ENCODE measurements around the gene MBD5.
"Not testable (repeated sequence)": the region's sequence is repeated elsewhere in the genome, so short reads cannot be mapped to it uniquely, and the experiment has no call there.

MBD5 gene

GRCh38 chr2:148021059-148021861 lies at the start of gene MBD5:
Gene MBD5 (plus strand): TSS chr2:148021091.
- DNase-seq (ENCODE audit: low read depth in 2 of 3, low spot score in 2 of 3): peak in 1 of 3 experiments; percentile 2

GRCh38 chr2:147976102-147976501 lies 44.8 kb upstream of the MBD5 start:
- no peak for DNase-seq (ENCODE audit: low read depth in 2 of 3, low spot score in 2 of 3)

DNA sequence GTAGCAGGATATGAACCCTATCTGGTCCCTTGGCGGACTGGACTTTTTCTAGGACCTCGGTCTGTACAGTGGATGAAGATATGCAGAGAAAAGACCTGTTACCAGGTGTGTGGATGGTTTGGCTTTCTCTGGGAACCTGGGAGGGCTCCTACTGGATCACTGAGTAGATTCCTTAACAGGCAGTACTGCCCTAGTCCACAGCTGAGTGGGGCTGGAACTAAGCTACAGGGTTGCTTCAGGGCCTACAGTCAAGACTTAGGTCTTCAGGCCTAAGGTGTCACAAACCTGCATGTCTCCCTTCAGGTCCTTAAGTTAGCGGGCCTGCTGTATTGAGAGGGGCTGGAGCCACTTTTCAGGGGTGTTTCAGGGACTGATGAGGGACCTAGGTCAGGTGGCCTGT lies 43.2 kb upstream of the MBD5 start:
- DNase-seq (ENCODE audit: low read depth in 2 of 3, low spot score in 2 of 3): no peak

- DNase-seq (ENCODE audit: low read depth in 2 of 3, low spot score in 2 of 3): no peak
Measured at GRCh38 chr2:147980940-147981528, 39.9 kb upstream of the MBD5 start.

DNA sequence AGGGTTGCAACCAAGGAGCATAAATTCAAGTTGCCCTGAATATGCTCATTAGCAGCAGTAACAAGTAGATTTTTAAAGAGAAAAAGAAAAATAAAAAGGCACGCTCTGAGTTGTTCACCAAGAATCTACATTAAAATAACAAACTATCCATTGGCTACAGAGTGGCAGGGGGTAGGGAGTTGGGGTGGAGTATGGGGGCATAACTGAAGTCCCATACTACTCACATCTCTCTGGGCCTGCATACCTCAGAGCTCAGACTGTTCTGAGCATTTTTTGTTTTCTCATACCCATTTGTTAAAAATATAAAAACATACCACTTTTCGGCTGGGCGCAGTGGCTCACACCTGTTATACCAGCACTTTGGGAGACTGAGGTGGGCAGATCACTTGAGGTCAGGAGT lies 31.8 kb upstream of the MBD5 start:
- no peak for DNase-seq (ENCODE audit: low read depth in 2 of 3, low spot score in 2 of 3)

DNA sequence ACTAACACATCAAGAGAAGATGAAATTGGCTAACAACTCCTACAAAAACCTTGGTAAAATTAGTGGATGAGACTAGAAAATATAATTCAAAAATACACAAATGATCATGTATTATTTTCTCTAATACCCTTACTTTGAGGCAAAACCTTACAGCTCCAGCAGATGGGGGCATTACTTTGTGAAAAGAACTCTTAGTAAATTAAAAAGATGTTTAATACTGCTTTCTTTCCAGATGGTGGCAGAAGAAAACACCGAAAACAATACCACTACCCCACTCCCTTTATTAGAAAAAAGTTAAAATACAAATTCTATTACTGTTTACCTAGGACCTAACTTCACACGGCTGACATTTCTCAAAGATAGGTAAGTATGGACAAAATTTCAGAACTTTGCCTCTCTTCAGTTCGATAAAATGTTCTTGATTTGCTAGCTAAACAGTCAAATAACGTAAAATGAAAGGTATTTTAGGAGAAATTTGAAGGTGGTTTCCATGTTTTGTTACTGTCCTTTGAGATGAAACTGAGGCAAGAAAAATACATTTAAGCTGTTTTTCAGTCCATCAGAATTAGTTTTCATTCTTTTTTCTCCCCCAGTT lies 31.0 kb upstream of the MBD5 start:
- DNase-seq (ENCODE audit: low read depth in 2 of 3, low spot score in 2 of 3): no peak

GRCh38 chr2:147994965-147995364 lies 25.9 kb upstream of the MBD5 start:
- not testable (repeated sequence) for DNase-seq (ENCODE audit: low read depth in 2 of 3, low spot score in 2 of 3)

DNA sequence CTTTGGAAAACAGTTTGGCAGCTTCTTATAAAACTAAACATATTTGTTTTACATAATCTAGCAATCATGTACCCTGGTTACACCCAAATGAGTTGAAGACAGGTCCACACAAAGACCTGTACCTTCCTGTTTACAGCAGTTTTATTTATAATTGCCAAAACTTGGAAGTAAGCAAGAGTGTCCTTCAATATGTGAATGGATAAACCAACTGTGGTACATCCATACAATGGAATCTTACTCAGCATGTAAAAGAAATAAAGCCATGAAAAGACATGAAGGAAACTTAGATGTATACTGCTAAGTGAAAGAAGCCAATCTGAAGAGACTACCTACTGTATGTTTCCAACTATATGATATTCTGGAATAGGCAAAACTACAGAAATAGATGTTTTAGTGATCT lies 24.1 kb upstream of the MBD5 start:
- DNase-seq (ENCODE audit: low read depth in 2 of 3, low spot score in 2 of 3): no peak

DNA sequence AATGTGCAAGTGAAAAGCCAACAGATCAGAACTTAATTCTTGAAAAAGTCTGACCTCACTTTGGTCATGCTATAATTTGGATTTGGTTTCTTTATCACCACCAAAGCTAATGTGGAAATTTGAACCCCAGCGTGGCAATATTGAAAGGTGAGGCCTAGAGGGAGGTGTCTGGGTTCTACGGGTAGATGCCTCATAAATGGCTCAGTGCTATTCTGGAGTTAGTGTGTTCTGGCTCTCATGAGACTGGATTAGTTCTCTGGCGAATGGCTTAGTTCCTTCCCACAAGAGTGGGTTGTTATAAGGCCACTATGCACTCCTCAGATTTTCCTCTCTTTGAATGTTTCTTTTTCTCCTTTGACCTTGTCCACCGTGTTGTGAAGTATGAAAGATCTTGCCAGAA lies 22.7 kb upstream of the MBD5 start:
- no peak for DNase-seq (ENCODE audit: low read depth in 2 of 3, low spot score in 2 of 3)

GRCh38 chr2:147999126-147999525 lies 21.8 kb upstream of the MBD5 start:
- DNase-seq (ENCODE audit: low read depth in 2 of 3, low spot score in 2 of 3): no peak

GRCh38 chr2:148000095-148000494 lies 20.8 kb upstream of the MBD5 start:
- DNase-seq (ENCODE audit: low read depth in 2 of 3, low spot score in 2 of 3): no peak

DNA sequence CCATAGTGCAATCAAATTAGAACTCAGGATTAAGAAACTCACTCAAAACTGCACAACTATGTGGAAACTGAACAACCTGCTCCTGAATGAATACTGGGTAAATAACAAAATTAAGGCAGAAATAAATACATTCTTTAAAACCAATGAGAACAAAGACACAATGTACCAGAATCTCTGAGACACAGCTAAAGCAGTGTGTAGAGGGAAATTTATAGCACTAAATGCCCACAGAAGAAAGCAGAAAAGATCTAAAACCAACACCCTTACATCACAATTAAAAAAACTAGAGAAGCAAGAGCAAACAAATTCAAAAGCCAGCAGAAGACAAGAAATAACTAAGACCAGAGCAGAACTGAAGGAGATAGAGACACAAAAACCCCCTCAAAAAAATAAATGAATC lies 18.5 kb upstream of the MBD5 start:
- not testable (repeated sequence) for DNase-seq (ENCODE audit: low read depth in 2 of 3, low spot score in 2 of 3)

GRCh38 chr2:148006249-148007007 lies 14.5 kb upstream of the MBD5 start:
- DNase-seq (ENCODE audit: low read depth in 2 of 3, low spot score in 2 of 3): no peak

GRCh38 chr2:148007219-148007900 lies 13.5 kb upstream of the MBD5 start:
- DNase-seq (ENCODE audit: low read depth in 2 of 3, low spot score in 2 of 3): no peak

DNA sequence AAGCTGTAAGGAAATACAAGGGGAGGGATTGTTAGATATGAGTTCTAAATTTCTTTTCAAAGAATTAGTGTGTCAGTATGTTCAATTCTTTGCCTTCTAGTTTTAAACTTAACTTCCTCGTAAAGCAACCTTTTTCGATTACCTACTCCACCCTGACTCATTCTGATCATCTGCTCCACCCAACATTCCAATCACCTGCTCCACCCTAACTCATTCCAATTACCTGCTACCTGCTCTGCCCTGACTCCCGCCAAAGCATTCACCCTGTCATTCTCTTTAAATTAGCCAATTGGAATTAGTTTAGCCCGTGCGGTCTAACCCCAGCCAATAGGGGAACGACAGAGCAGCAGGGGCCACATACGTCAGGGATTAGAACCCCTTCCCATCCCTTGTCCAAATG lies 12.5 kb upstream of the MBD5 start:
- DNase-seq (ENCODE audit: low read depth in 2 of 3, low spot score in 2 of 3): not testable (repeated sequence)

- DNase-seq (ENCODE audit: low read depth in 2 of 3, low spot score in 2 of 3): no peak
Measured at GRCh38 chr2:148013876-148014275, 7.0 kb upstream of the MBD5 start.

- DNase-seq (ENCODE audit: low read depth in 2 of 3, low spot score in 2 of 3): no peak
Measured at GRCh38 chr2:148014616-148015015, 6.3 kb upstream of the MBD5 start.

DNA sequence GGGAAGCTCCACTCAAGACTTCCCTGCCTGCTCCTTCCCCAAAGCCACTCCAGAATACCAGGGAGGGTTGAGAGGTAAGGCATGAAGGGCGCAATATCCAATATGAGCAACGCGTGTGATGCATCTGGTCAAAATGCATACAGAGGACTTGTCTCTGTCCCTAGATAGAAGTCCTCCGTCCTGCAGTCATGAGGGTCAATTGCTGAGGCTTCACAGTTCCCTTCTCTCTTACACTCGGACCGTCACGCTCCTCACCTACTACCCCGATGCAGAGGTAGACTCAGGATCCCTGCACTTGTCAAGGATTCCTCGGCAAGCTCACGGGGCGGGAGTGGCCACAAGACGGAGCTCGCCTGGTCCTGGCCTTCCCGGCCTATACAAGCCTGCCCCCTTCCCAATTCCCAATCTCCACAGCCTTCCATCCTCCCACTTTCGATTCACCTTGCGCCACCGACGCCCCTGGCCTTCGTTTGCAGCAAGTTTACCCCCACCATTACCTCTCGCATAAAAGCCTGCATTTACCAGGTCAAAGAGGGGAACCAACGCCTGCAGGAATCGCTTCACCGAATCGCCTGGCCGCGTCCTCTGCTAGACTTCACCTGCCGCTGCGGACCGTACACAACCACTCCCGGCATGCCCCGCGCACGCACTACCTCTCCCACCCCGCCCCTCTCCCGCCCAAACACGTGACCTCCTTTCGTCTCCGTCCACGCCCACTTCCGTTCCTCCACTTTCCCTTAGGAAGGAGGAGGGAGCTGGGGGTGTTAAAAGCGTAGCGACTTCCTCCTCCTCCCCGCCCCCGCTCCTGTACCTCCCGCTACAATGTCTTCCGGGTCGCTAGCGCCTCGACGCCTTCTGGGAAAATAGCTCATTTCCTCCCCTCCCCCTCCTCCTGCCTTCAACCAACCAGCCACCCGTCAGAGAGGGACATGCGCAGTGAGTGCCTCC lies 506 bp upstream of the MBD5 start, which contains the start of gene ORC4:
ORC4 (minus strand) TSS at position 627 of the 948 bp plus-strand sequence. CDS start 44,779 bp downstream, outside the sequence.
- DNase-seq (ENCODE audit: low read depth in 2 of 3, low spot score in 2 of 3): peak; percentile 73 to 87 (median 84)

GRCh38 chr2:148021886-148022285 lies 995 bp downstream of the MBD5 start:
- DNase-seq (ENCODE audit: low read depth in 2 of 3, low spot score in 2 of 3): no peak

DNA sequence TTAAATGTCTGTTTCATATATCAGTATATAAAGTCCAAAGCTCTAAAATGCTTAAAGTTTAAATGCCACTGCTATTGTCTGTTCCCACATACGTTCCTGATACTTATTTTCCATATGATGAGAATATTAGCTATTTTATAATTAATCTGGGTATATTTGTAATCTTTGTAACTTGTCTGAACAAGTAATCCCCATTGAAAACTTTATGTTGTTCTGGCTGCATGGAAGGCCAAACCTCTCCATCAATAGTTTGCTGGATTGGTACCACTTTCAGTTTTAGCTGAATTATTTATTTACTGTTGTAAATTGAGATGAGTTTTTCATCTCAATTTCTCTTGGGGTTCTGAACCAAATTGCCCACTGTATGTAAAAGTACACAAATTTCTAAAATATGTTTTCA lies 1.5 kb downstream of the MBD5 start:
- no peak for DNase-seq (ENCODE audit: low read depth in 2 of 3, low spot score in 2 of 3)
